A673 (cell line): ENCODE data around the gene KCNC3.

ENCODE experiments used
- CTCF ChIP-seq: fragments of 300-800, 200-600 bp; sonication (generic); conservative IDR thresholded peaks from 2 replicates; pipeline ENCODE4 v1.5.1; 2017; ENCODE audit warnings: low read depth, mild to moderate bottlenecking, antibody characterized with exemption, low read length, moderate library complexity, mixed read lengths
- EZH2 ChIP-seq: fragments of 200-600 bp; sonication (generic); IDR thresholded peaks from 2 replicates; pipeline ENCODE4 v1.6.1; 2017; ENCODE audit warnings: borderline replicate concordance, low read depth, mild to moderate bottlenecking, mixed read lengths, antibody characterized with exemption, low read length; ENCODE audit not compliant: poor library complexity, severe bottlenecking

GRCh38 chr19:50322931-50323781, 6.0 kb downstream of the KCNC3 start:
- TF ChIP-seq EZH2 (no peak), CTCF (no peak)
